K562 (cell line): ENCODE measurements around the gene NUTM1. TPM values are rescaled to one million over a fixed set of nuclear protein-coding genes. Genes with fewer than 3 reads are reported as not detected.

Experiments
- ATAC-seq: fragments of 200-7000 bp; cut with Tn5 transposase; 3 replicates; pipeline ENCODE4 v1.9.1; 2020; ENCODE audit warnings: moderate library complexity
- BruUV-seq: library from RNA; stranded (reverse); fragments of 400-500 nt; replicated peaks from 2 replicates; lab custom pipeline; 2021; lab: Mats Ljungman, UMichigan
- CTCF ChIA-PET: fragments of 300-600 bp; formaldehyde crosslinking; extraction: SDS; loops from one replicate; lab custom pipeline; 2021; ENCODE audit warnings: low intra/inter-chr PET ratio; lab: Yijun Ruan, JAX
- POLR2A ChIA-PET: fragments of 300-600, 350-650 bp; sonication (Branson Sonifier 250); formaldehyde crosslinking; extraction: SDS; loops from one replicate; lab custom pipeline; 2021; ENCODE audit warnings: antibody characterized with exemption, inconsistent platforms; lab: Yijun Ruan, JAX
- DNase-seq, 4 experiments: peaks; one replicate each; pipeline versions ENCODE4 v3.0.0 to v3.0.0-alpha.2; 2011 to 2018; ENCODE audit warnings: low spot score in 3 of 4, mixed read lengths in 3 of 4; ENCODE audit errors: extremely low read depth in 1 of 4
- FAIRE-seq: peaks from 2 replicates; lab custom pipeline; 2011; peaks lifted over from hg19 to GRCh38; lab: Jason Lieb, UNC
- H2AFZ ChIP-seq: 2 replicates; pipeline ENCODE4 v1.6.0; 2011; ENCODE audit warnings: low read depth, low read length, control low read depth, inconsistent platforms
- H3K27ac ChIP-seq: fragments of 200-600 bp; 3 replicates; pipeline ENCODE4 v1.8.0; 2011; ENCODE audit warnings: low read depth, mild to moderate bottlenecking, control low read depth, inconsistent platforms, low read length, moderate library complexity, mixed read lengths; ENCODE audit errors: extremely low read depth
- H3K27me3 ChIP-seq, 2 experiments: fragments of 300-600 bp in 1 of 2; 2 replicates in 1 of 2; 3 replicates in 1 of 2; pipeline versions ENCODE4 v1.6.0 to v1.8.0; 2011; ENCODE audit warnings: inconsistent platforms in 2 of 2, low read length in 2 of 2, mild to moderate bottlenecking in 1 of 2, mixed read lengths in 1 of 2, moderate library complexity in 1 of 2; ENCODE audit not compliant: control insufficient read depth in 2 of 2, insufficient read depth in 2 of 2
- H3K36me3 ChIP-seq: fragments of 300-600 bp; 3 replicates; pipeline ENCODE4 v1.8.0; 2011; ENCODE audit warnings: mild to moderate bottlenecking, low read length, inconsistent platforms; ENCODE audit not compliant: control insufficient read depth, insufficient read depth
- H3K4me1 ChIP-seq, 2 experiments: fragments of 200-600 bp in 1 of 2; replicated peaks in 1 of 2; 2 replicates in 1 of 2; 3 replicates in 1 of 2; pipeline versions ENCODE4 v1.5.1 to v1.8.0; 2011; ENCODE audit warnings: inconsistent platforms in 2 of 2, low read length in 2 of 2, mild to moderate bottlenecking in 1 of 2, mixed read lengths in 1 of 2, moderate library complexity in 1 of 2; ENCODE audit not compliant: control insufficient read depth in 2 of 2, insufficient read depth in 2 of 2
- H3K4me2 ChIP-seq: 2 replicates; pipeline ENCODE4 v1.6.1; 2011; ENCODE audit warnings: low read length, control low read depth, inconsistent platforms, mixed read lengths; ENCODE audit not compliant: insufficient read depth
- H3K4me3 ChIP-seq: fragments of 200-600 bp; sonication (generic), shearing (Covaris generic); 2 replicates; pipeline ENCODE4 v1.5.1; 2016; ENCODE audit warnings: control low read depth, inconsistent platforms
- H3K79me2 ChIP-seq: fragments of 200-600 bp; 3 replicates; pipeline ENCODE4 v1.8.0; 2011; ENCODE audit warnings: low read length, inconsistent platforms; ENCODE audit not compliant: control insufficient read depth, insufficient read depth
- H3K9ac ChIP-seq, 2 experiments: 2 replicates each; pipeline versions ENCODE4 v1.6.0 to v1.6.1; 2011; ENCODE audit warnings: low read depth in 2 of 2, low read length in 2 of 2, control low read depth in 1 of 2, inconsistent platforms in 1 of 2, mild to moderate bottlenecking in 1 of 2, mixed read lengths in 1 of 2; ENCODE audit not compliant: insufficient read depth in 1 of 2
- H3K9me1 ChIP-seq: one replicate; pipeline ENCODE4 v1.6.0; 2011; ENCODE audit warnings: inconsistent platforms, mild to moderate bottlenecking, low read length, moderate library complexity; ENCODE audit not compliant: control insufficient read depth, insufficient read depth
- H3K9me3 ChIP-seq: replicated peaks from 2 replicates; pipeline ENCODE4 v1.5.1; 2011; ENCODE audit warnings: low read depth, low read length, inconsistent platforms; ENCODE audit not compliant: control insufficient read depth, insufficient read depth
- H4K20me1 ChIP-seq: replicated peaks from 2 replicates; pipeline ENCODE4 v1.6.1; 2011; ENCODE audit warnings: low read length, inconsistent platforms, mixed read lengths; ENCODE audit not compliant: control insufficient read depth, insufficient read depth
- BHLHE40 ChIP-seq: IDR thresholded peaks from 2 replicates; pipeline ENCODE4 v1.6.1; 2011; ENCODE audit warnings: low read length, improper control_type of control experiment
- FOXP4 ChIP-seq: sonication (generic); formaldehyde crosslinking; IDR thresholded peaks from 2 replicates; pipeline ENCODE4 v1.8.0; 2022; ENCODE audit warnings: mild to moderate bottlenecking, missing genetic modification reagents, borderline replicate concordance
- GATAD2A ChIP-seq: fragments of 450-650 bp; IDR thresholded peaks from 2 replicates; pipeline ENCODE4 v1.6.1; 2017
- HMGXB4 ChIP-seq: sonication (generic); formaldehyde crosslinking; IDR thresholded peaks from 2 replicates; pipeline ENCODE4 v1.8.1; 2023; ENCODE audit warnings: mild to moderate bottlenecking, missing genetic modification reagents
- KDM5B ChIP-seq: fragments of 200-600 bp; sonication (generic); IDR thresholded peaks from 2 replicates; pipeline ENCODE4 v1.6.1; 2012; ENCODE audit warnings: low read depth, mild to moderate bottlenecking, moderate library complexity, low read length, control low read depth, inconsistent platforms; ENCODE audit not compliant: insufficient replicate concordance
- MYNN ChIP-seq, 2 experiments: sonication (generic); formaldehyde crosslinking in 1 of 2; IDR thresholded peaks; 2 replicates each; pipeline versions ENCODE4 v1.5.0 to v1.6.1; 2016 to 2020; ENCODE audit warnings: antibody characterized with exemption in 1 of 2, missing genetic modification reagents in 1 of 2
- NEUROD1 ChIP-seq: fragments of 150-350 bp; IDR thresholded peaks from 2 replicates; pipeline ENCODE4 v1.6.1; 2014; ENCODE audit warnings: borderline replicate concordance, low read length, low read depth; ENCODE audit not compliant: partially characterized antibody
- NRF1 ChIP-seq, 2 experiments: fragments of 450-650 bp; IDR thresholded peaks in 1 of 2; conservative IDR thresholded peaks in 1 of 2; 2 replicates each; pipeline ENCODE4 v1.6.1; 2014; ENCODE audit warnings: mild to moderate bottlenecking in 2 of 2
- RB1 ChIP-seq: fragments of 450-650 bp; IDR thresholded peaks from 2 replicates; pipeline ENCODE4 v1.6.1; 2017; ENCODE audit warnings: low read depth, mild to moderate bottlenecking
- RBM15 ChIP-seq: fragments of 200-400 bp; formaldehyde crosslinking; IDR thresholded peaks from 2 replicates; pipeline ENCODE4 v1.6.1; 2018; ENCODE audit warnings: mild to moderate bottlenecking, low read length, moderate library complexity; ENCODE audit not compliant: insufficient read depth
- TFAP4 ChIP-seq: sonication (generic); formaldehyde crosslinking; IDR thresholded peaks from 2 replicates; pipeline ENCODE4 v1.8.0; 2022; ENCODE audit warnings: missing genetic modification reagents, mild to moderate bottlenecking, moderate library complexity, borderline replicate concordance
- ZFX ChIP-seq: sonication (generic); formaldehyde crosslinking; IDR thresholded peaks from 2 replicates; pipeline ENCODE4 v1.8.0; 2022; ENCODE audit warnings: mild to moderate bottlenecking, missing genetic modification reagents, moderate library complexity
- ZNF311 ChIP-seq: fragments of 250-450 bp; sonication (Bioruptor Pico); IDR thresholded peaks from 2 replicates; pipeline ENCODE4 v1.4.0; 2020; ENCODE audit warnings: mild to moderate bottlenecking, moderate library complexity
- ZNF551 ChIP-seq: fragments of 250-450 bp; sonication (Bioruptor Pico); IDR thresholded peaks from 2 replicates; pipeline ENCODE4 v1.5.0; 2021; ENCODE audit warnings: mild to moderate bottlenecking, moderate library complexity
- ZNF644 ChIP-seq: fragments of 200-800 bp; sonication (Bioruptor generic); IDR thresholded peaks from 2 replicates; pipeline ENCODE4 v1.6.1; 2016; ENCODE audit warnings: low read depth, missing genetic modification characterization, missing compliant biosample characterization
- WGBS: fragments of 100-300 bp; shearing (Covaris generic); methylation state at CpG from one replicate; pipeline ENCODE4 v1.1.6; 2016; ENCODE audit warnings: low coverage, mixed read lengths; ENCODE audit not compliant: insufficient coverage; ENCODE audit errors: missing lambda C conversion rate; 5-methylcytosine and 5-hydroxymethylcytosine counted together
- in situ Hi-C: fragments of 300-500 bp; cut with MboI; formaldehyde crosslinking; loops from 4 replicates; pipeline ENCODE4 v1.15.0; 2018; ENCODE audit warnings: inconsistent platforms, mixed read lengths
- intact Hi-C: fragments of 100-400 bp; cut with micrococcal nuclease; formaldehyde crosslinking; loops from 2 replicates; pipeline ENCODE4 v1.14.2; 2022
- polyA plus RNA-seq, 8 experiments: library from polyadenylated mRNA; depleted of rRNA in 4 of 8; stranded (reverse) in 5 of 8; unstranded in 3 of 8; fragments of >200 nt; fragmentation: Nextera tagmentation in 2 of 8; fragmentation: Illumina TruSeq in 1 of 8; extraction: Ambion mirVana in 2 of 8; extraction: Trizol in 1 of 8; gene quantifications; 2 replicates each; pipeline versions ENCODE4 v1.2.1 to v1.2.3, GENCODE V29; 2011 to 2014; ENCODE audit warnings: inconsistent platforms in 1 of 8, missing spikeins in 1 of 8
- total RNA-seq, 7 experiments: library from RNA; depleted of rRNA in 6 of 7; stranded (reverse); fragments of >200 nt in 6 of 7; fragmentation: Illumina TruSeq in 2 of 7; extraction: Trizol in 2 of 7; gene quantifications; 2 replicates each; pipeline versions ENCODE4 v1.2.1 to v1.2.3, GENCODE V29; 2011 to 2021; ENCODE audit warnings: low replicate concordance in 1 of 7

The NUTM1 gene
- total and polyA plus RNA-seq, 9 of the 15 experiments (the other 6 are each of a cell fraction or from before 2014, with no cell fraction given) = 0.01 to 0.05 (median 0.04) TPM; not detected in 4

- Histone ChIP-seq H3K79me2 (peaks cover 25% of the 10 kb centered on the region), H2AFZ (peak within 1 kb of the TSS; percentile 90), H3K4me2 (peak within 1 kb of the TSS; percentile 87), H3K27me3 (no peaks in the 10 kb centered on the region), H4K20me1 (no peaks in the 10 kb centered on the region), H3K9me1 (no peaks in the 10 kb centered on the region), H3K4me1 (peaks cover 27 to 37% of the 10 kb centered on the region in 2 experiments), H3K36me3 (peaks cover 31% of the 10 kb centered on the region), H3K4me3 (peak within 1 kb of the TSS; percentile 79), H3K27ac (peak within 1 kb of the TSS; percentile 77), H3K9me3 (no peaks in the 10 kb centered on the region), H3K9ac (peak within 1 kb of the TSS; percentile 64 to 94; a peak in 3 of 4 replicates)
- ChIA-PET POLR2A (interaction anchor here (1.0 to 3.5 kb wide), 9 partner anchors 9 to 250 kb away, joined by 3 to 27 read pairs (median 5); no protein-coding TSS in a partner anchor), CTCF (no interaction called here)
- intact Hi-C loops = loop anchor here (5.0 kb wide), 1 partner anchor 95 kb away; no protein-coding TSS in a partner anchor
- DNase-seq (peak; percentile 93 to 95 (median 94)), FAIRE-seq (peak; percentile 78), ATAC-seq (peak; percentile 97)
- in situ Hi-C loops = no loop called here
- no TSS peak for BruUV-seq
- under 1% methylated on average over 64 of the region's 78 CpGs for WGBS
- peak; percentile 88; the same call in 1 of the 2 replicates for TF ChIP-seq FOXP4 (CRISPR knock-in tag)
- TF ChIP-seq ZFX = peak; percentile 71
- peak; percentile 96 for TF ChIP-seq NRF1 (conservative IDR thresholded peaks at IDR 0.05 in 1 of 2, IDR thresholded peaks at IDR 0.05 in 1 of 2)
- TF ChIP-seq NEUROD1 = peak; percentile 30
- no peak for TF ChIP-seq MYNN (IDR thresholded peaks at IDR 0.05)
- no peak for TF ChIP-seq MYNN (CRISPR knock-in tag; IDR thresholded peaks at IDR 0.05)
- peak; percentile 33 for TF ChIP-seq KDM5B
- TF ChIP-seq BHLHE40 = no peak
- no peak for TF ChIP-seq GATAD2A
- TF ChIP-seq TFAP4 (CRISPR knock-in tag) = peak; percentile 98
- TF ChIP-seq ZNF551 (CRISPR knock-in tag) = no peak
- TF ChIP-seq ZNF644 (tag) = no peak
- TF ChIP-seq ZNF311 (CRISPR knock-in tag) = no peak
- TF ChIP-seq RBM15 = no peak
- peak; percentile 43; the same call in 1 of the 2 replicates for TF ChIP-seq HMGXB4 (CRISPR knock-in tag)
- TF ChIP-seq RB1 = peak; percentile 89
Measured at GRCh38 chr15:34337557-34338306, 5.4 kb upstream of the NUTM1 start, which contains the start of gene SLC12A6. SLC12A6 (minus strand) TSS chr15:34337781; CDS start chr15:34336680, 1,101 bp downstream.
